H1 (cell line): ENCODE results near the gene SLC24A3. TPM values are rescaled to one million over a fixed set of nuclear protein-coding genes. Genes with fewer than 3 reads are reported as not detected.

Experiments
- CTCF ChIA-PET: fragments of 300-600 bp; sonication (Branson Sonifier 250); formaldehyde crosslinking; loops from one replicate; lab custom pipeline; 2021; ENCODE audit not compliant: partially characterized antibody; lab: Charles Lee
- POLR2A ChIA-PET: fragments of 300-600 bp; sonication (Branson Sonifier 250); formaldehyde crosslinking; loops from one replicate; lab custom pipeline; 2021; ENCODE audit warnings: inconsistent platforms; ENCODE audit not compliant: partially characterized antibody; lab: Charles Lee
- DNase-seq, 2 experiments: peaks; one replicate each; pipeline versions ENCODE4 v3.0.0 to v3.0.0-alpha.2; 2010 to 2022; ENCODE audit warnings: low spot score in 2 of 2, low read depth in 1 of 2, mixed read lengths in 1 of 2
- FAIRE-seq: peaks from 2 replicates; lab custom pipeline; 2011; peaks lifted over from hg19 to GRCh38; lab: Jason Lieb, UNC
- H2AFZ ChIP-seq: 2 replicates; pipeline ENCODE4 v1.8.1; 2012; ENCODE audit warnings: low read length, inconsistent platforms
- H2AK5ac ChIP-seq: 2 replicates; pipeline ENCODE4 v1.6.1; 2013; ENCODE audit warnings: low read depth, low read length
- H2BK120ac ChIP-seq: replicated peaks from 2 replicates; pipeline ENCODE3; 2013; ENCODE audit warnings: low read depth, low read length, inconsistent platforms
- H2BK12ac ChIP-seq: 2 replicates; pipeline ENCODE4 v1.6.1; 2013; ENCODE audit warnings: low read depth, low read length
- H2BK15ac ChIP-seq: 2 replicates; pipeline ENCODE4 v1.6.1; 2013; ENCODE audit warnings: low read length
- H2BK20ac ChIP-seq: 2 replicates; pipeline ENCODE4 v1.6.1; 2013; ENCODE audit warnings: low read length
- H2BK5ac ChIP-seq: 2 replicates; pipeline ENCODE4 v1.6.1; 2013; ENCODE audit warnings: low read depth, low read length
- H3K14ac ChIP-seq: 2 replicates; pipeline ENCODE4 v1.6.1; 2013; ENCODE audit warnings: inconsistent platforms; ENCODE audit not compliant: insufficient read length
- H3K18ac ChIP-seq: 2 replicates; pipeline ENCODE4 v1.6.1; 2013; ENCODE audit warnings: low read length; ENCODE audit errors: extremely low read depth
- H3K23ac ChIP-seq: 2 replicates; pipeline ENCODE4 v1.6.1; 2013; ENCODE audit warnings: inconsistent platforms; ENCODE audit not compliant: insufficient read length
- H3K23me2 ChIP-seq: 2 replicates; pipeline ENCODE4 v1.6.1; 2013; ENCODE audit warnings: low read depth, low read length
- H3K27ac ChIP-seq: 2 replicates; pipeline ENCODE4 v1.6.1; 2011; ENCODE audit warnings: low read depth, low read length, inconsistent platforms
- H3K27me3 ChIP-seq, 4 experiments: replicated peaks in 1 of 4; 1 replicate in 1 of 4; 2 replicates in 3 of 4; pipeline versions ENCODE4 v1.6.1 to v1.8.1; 2011 to 2013; ENCODE audit warnings: low read length in 3 of 4, mild to moderate bottlenecking in 3 of 4, inconsistent platforms in 2 of 4, mixed read lengths in 2 of 4, moderate library complexity in 1 of 4; ENCODE audit not compliant: control insufficient read depth in 3 of 4, insufficient read depth in 3 of 4; ENCODE audit errors: extremely low read depth in 1 of 4
- H3K36me3 ChIP-seq, 4 experiments: 2 replicates each; pipeline versions ENCODE4 v1.6.1 to v1.8.1; 2011 to 2013; ENCODE audit warnings: mild to moderate bottlenecking in 4 of 4, low read length in 3 of 4, moderate library complexity in 2 of 4, control low read depth in 1 of 4, inconsistent platforms in 1 of 4; ENCODE audit not compliant: insufficient read depth in 4 of 4, control insufficient read depth in 2 of 4
- H3K4ac ChIP-seq: replicated peaks from 2 replicates; pipeline ENCODE3; 2013; ENCODE audit warnings: low read length, low read depth, mixed read lengths, inconsistent platforms; ENCODE audit not compliant: insufficient read length
- H3K4me1 ChIP-seq, 4 experiments: replicated peaks in 1 of 4; 1 replicate in 1 of 4; 2 replicates in 3 of 4; pipeline versions ENCODE4 v1.6.1 to v1.8.1; 2011 to 2013; ENCODE audit warnings: low read length in 3 of 4, inconsistent platforms in 2 of 4, mixed read lengths in 1 of 4; ENCODE audit not compliant: insufficient read depth in 4 of 4, control insufficient read depth in 3 of 4
- H3K4me2 ChIP-seq, 2 experiments: 2 replicates each; pipeline versions ENCODE4 v1.6.1 to v1.8.1; 2011 to 2013; ENCODE audit warnings: low read depth in 2 of 2, low read length in 2 of 2, control low read depth in 1 of 2, inconsistent platforms in 1 of 2, mild to moderate bottlenecking in 1 of 2; ENCODE audit not compliant: insufficient read depth in 1 of 2
- H3K4me3 ChIP-seq, 4 experiments: fragments of 200-600, 300-600 bp in 1 of 4; sonication (generic), shearing (Covaris generic), sonication (Bioruptor Twin) in 1 of 4; 2 replicates each; pipeline versions ENCODE4 v1.5.1 to v1.8.1; 2011 to 2016; ENCODE audit warnings: low read length in 4 of 4, low read depth in 3 of 4, control low read depth in 2 of 4, inconsistent platforms in 2 of 4, mild to moderate bottlenecking in 2 of 4, mixed read lengths in 1 of 4, moderate library complexity in 1 of 4; ENCODE audit not compliant: insufficient read depth in 2 of 4; ENCODE audit errors: extremely low read depth in 1 of 4
- H3K56ac ChIP-seq: replicated peaks from 2 replicates; pipeline ENCODE3; 2013; ENCODE audit warnings: low read depth, mild to moderate bottlenecking, mixed read lengths, low read length, inconsistent platforms; ENCODE audit not compliant: insufficient read length
- H3K79me1 ChIP-seq: 2 replicates; pipeline ENCODE4 v1.6.1; 2013; ENCODE audit warnings: low read depth, low read length, control low read depth
- H3K79me2 ChIP-seq, 2 experiments: 2 replicates each; pipeline versions ENCODE4 v1.6.1 to v1.8.1; 2012 to 2013; ENCODE audit warnings: low read length in 2 of 2, mild to moderate bottlenecking in 2 of 2, inconsistent platforms in 1 of 2; ENCODE audit not compliant: insufficient read depth in 2 of 2, control insufficient read depth in 1 of 2
- H3K9ac ChIP-seq, 4 experiments: replicated peaks in 1 of 4; 1 replicate in 1 of 4; 2 replicates in 3 of 4; pipeline versions ENCODE4 v1.6.1 to v1.8.1; 2011 to 2013; ENCODE audit warnings: low read depth in 3 of 4, low read length in 3 of 4, control low read depth in 2 of 4, mild to moderate bottlenecking in 2 of 4, moderate library complexity in 2 of 4, inconsistent platforms in 1 of 4; ENCODE audit errors: extremely low read depth in 1 of 4
- H3K9me3 ChIP-seq, 2 experiments: 2 replicates each; pipeline versions ENCODE4 v1.6.1 to v1.8.1; 2012 to 2013; ENCODE audit warnings: mild to moderate bottlenecking in 2 of 2, moderate library complexity in 2 of 2, control low read depth in 1 of 2, inconsistent platforms in 1 of 2, low read depth in 1 of 2, low read length in 1 of 2, mixed read lengths in 1 of 2; ENCODE audit not compliant: insufficient read depth in 2 of 2
- H4K20me1 ChIP-seq, 2 experiments: replicated peaks in 1 of 2; 2 replicates each; pipeline versions ENCODE3 to v1.8.1; 2011 to 2013; ENCODE audit warnings: inconsistent platforms in 2 of 2, low read length in 2 of 2, mild to moderate bottlenecking in 1 of 2; ENCODE audit not compliant: insufficient read depth in 2 of 2, control insufficient read depth in 1 of 2
- H4K5ac ChIP-seq: 2 replicates; pipeline ENCODE4 v1.6.1; 2013; ENCODE audit warnings: low read length, low read depth, mixed read lengths, inconsistent platforms; ENCODE audit not compliant: insufficient read length
- H4K8ac ChIP-seq: 2 replicates; pipeline ENCODE4 v1.8.0; 2013; ENCODE audit warnings: mild to moderate bottlenecking, moderate library complexity, low read length, inconsistent platforms; ENCODE audit not compliant: insufficient read depth; ENCODE audit errors: extremely low read depth
- H4K91ac ChIP-seq: replicated peaks from 2 replicates; pipeline ENCODE3; 2013; ENCODE audit warnings: low read length, mixed read lengths, inconsistent platforms; ENCODE audit not compliant: insufficient read length
- CBX5 ChIP-seq: fragments of 300-800, 300-1000 bp; sonication (generic); IDR thresholded peaks from 2 replicates; pipeline ENCODE4 v1.7.1; 2016; ENCODE audit warnings: antibody characterized with exemption, low read length, low read depth
- HDAC2 ChIP-seq, 2 experiments: fragments of 300-600 bp in 1 of 2; sonication (generic) in 1 of 2; IDR thresholded peaks; 2 replicates each; pipeline ENCODE4 v1.6.1; 2011 to 2012; ENCODE audit warnings: low read depth in 2 of 2, low read length in 2 of 2, mild to moderate bottlenecking in 2 of 2, moderate library complexity in 2 of 2, borderline replicate concordance in 1 of 2, inconsistent platforms in 1 of 2
- KDM1A ChIP-seq: fragments of 200-600, 300-600 bp; sonication (generic); IDR thresholded peaks from 2 replicates; pipeline ENCODE4 v1.7.1; 2016; ENCODE audit warnings: mild to moderate bottlenecking, low read length, borderline replicate concordance
- SIN3A ChIP-seq, 2 experiments: IDR thresholded peaks in 1 of 2; conservative IDR thresholded peaks in 1 of 2; 2 replicates each; pipeline ENCODE4 v1.6.1; 2011 to 2012; ENCODE audit warnings: low read length in 2 of 2, improper control_type of control experiment in 1 of 2, low read depth in 1 of 2, mild to moderate bottlenecking in 1 of 2
- SP4 ChIP-seq: IDR thresholded peaks from 2 replicates; pipeline ENCODE4 v1.6.1; 2012; ENCODE audit warnings: low read length, inconsistent platforms
- WGBS, 2 experiments: shearing (Covaris generic) in 1 of 2; methylation state at CpG; one replicate each; pipeline versions ENCODE4 v1.1.6 to v1.1.7; 2013 to 2015; ENCODE audit warnings: low lambda C conversion rate in 2 of 2, mixed read lengths in 2 of 2, inconsistent platforms in 1 of 2, low coverage in 1 of 2, missing lambda C conversion rate in 1 of 2; ENCODE audit not compliant: insufficient replicate concordance in 2 of 2, insufficient coverage in 1 of 2, insufficient read length in 1 of 2; ENCODE audit errors: extremely low coverage in 1 of 2, missing lambda C conversion rate in 1 of 2; 5-methylcytosine and 5-hydroxymethylcytosine counted together
- polyA plus RNA-seq, 7 experiments: library from polyadenylated mRNA; depleted of rRNA in 3 of 7; stranded (reverse) in 5 of 7; unstranded in 2 of 7; fragments of >200 nt in 5 of 7; fragments of 200-250 nt in 2 of 7; gene quantifications; 1 replicate in 5 of 7; 2 replicates in 1 of 7; 4 replicates in 1 of 7; pipeline versions ENCODE4 v1.2.1 to v1.2.3, GENCODE V29; 2011 to 2013; ENCODE audit warnings: missing spikeins in 2 of 7, mixed read lengths in 2 of 7
- total RNA-seq: library from RNA; stranded (reverse); fragmentation: NEBNext Ultra II Directional; extraction: Animal tissue kit (Norgen Biotek cat#: 25700); gene quantifications from 2 replicates; pipeline ENCODE4 v1.2.1, GENCODE V29; 2021

Gene SLC24A3
- total and polyA plus RNA-seq, 2 of the 8 experiments (the other 6 are each of a cell fraction or from before 2014, with no cell fraction given): 4.5 to 6.3 TPM

GRCh38 chr20:19259141-19259591 is 46.7 kb downstream of the SLC24A3 start:
- H3K4me1 ChIP-seq: no peaks in the 10 kb centered on the region
- no peaks in the 10 kb centered on the region for H3K27me3 ChIP-seq
- H3K9ac ChIP-seq: no peak overlapping the region
- no peaks in the 10 kb centered on the region for H3K9me3 ChIP-seq
- no peak overlapping the region for H2AK5ac ChIP-seq
- H4K20me1 ChIP-seq: no peaks in the 10 kb centered on the region
- FAIRE-seq (no peak), DNase-seq (no peak)
- no peaks in the 10 kb centered on the region for H3K36me3 ChIP-seq
- H4K8ac ChIP-seq: no peak overlapping the region; the same call in 1 of the 2 replicates
- no peak overlapping the region for H3K56ac ChIP-seq
- no peak overlapping the region for H3K4me2 ChIP-seq
- H2BK12ac ChIP-seq: no peak overlapping the region
- 83% methylated on average over 7 of the region's 7 CpGs; no CpG with 5 or more reads in 1 of the 2 experiments for WGBS, 2 experiments
- H4K5ac ChIP-seq: no peak overlapping the region
- no peak overlapping the region for H2BK15ac ChIP-seq
- H3K23ac ChIP-seq: no peak overlapping the region
- H3K14ac ChIP-seq: no peak overlapping the region
- no peak overlapping the region for H2BK20ac ChIP-seq
- no peak overlapping the region for H2AFZ ChIP-seq
- H3K4ac ChIP-seq: no peak overlapping the region
- no peak overlapping the region for H3K18ac ChIP-seq
- CTCF ChIA-PET: interaction anchor here (1.1 to 2.5 kb wide), 5 partner anchors 9 to 174 kb away, joined by 3 to 9 read pairs (median 3); no protein-coding TSS in a partner anchor
- no peaks in the 10 kb centered on the region for H3K79me1 ChIP-seq
- no peaks in the 10 kb centered on the region for H3K23me2 ChIP-seq
- no peaks in the 10 kb centered on the region for H3K79me2 ChIP-seq
- no peak overlapping the region for H4K91ac ChIP-seq
- no peak overlapping the region for H2BK120ac ChIP-seq
- H2BK5ac ChIP-seq: no peak overlapping the region
- H3K4me3 ChIP-seq: no peak overlapping the region
- no peak overlapping the region for H3K27ac ChIP-seq
- POLR2A ChIA-PET: no interaction called here
- TF ChIP-seq CBX5 (no peak), KDM1A (no peak), SIN3A (conservative IDR thresholded peaks at IDR 0.05 in 1 of 2, IDR thresholded peaks at IDR 0.05 in 1 of 2; ENCODE audit: low read depth in 1 of 2, low read length in 2 of 2) (no peak), SP4 (no peak), HDAC2 (IDR thresholded peaks at IDR 0.05; ENCODE audit: borderline replicate concordance in 1 of 2, low read depth in 2 of 2, low read length in 2 of 2) (no peak)
